ENCODE measurements around the gene MIP. TPM values are rescaled to one million over a fixed set of nuclear protein-coding genes. Genes with fewer than 3 reads are reported as not detected.
"Not testable (repeated sequence)": the region's sequence is repeated elsewhere in the genome, so short reads cannot be mapped to it uniquely, and the experiment has no call there.

Gene MIP
- total RNA-seq, 1 experiment from 2014 or later, result not detected

DNA sequence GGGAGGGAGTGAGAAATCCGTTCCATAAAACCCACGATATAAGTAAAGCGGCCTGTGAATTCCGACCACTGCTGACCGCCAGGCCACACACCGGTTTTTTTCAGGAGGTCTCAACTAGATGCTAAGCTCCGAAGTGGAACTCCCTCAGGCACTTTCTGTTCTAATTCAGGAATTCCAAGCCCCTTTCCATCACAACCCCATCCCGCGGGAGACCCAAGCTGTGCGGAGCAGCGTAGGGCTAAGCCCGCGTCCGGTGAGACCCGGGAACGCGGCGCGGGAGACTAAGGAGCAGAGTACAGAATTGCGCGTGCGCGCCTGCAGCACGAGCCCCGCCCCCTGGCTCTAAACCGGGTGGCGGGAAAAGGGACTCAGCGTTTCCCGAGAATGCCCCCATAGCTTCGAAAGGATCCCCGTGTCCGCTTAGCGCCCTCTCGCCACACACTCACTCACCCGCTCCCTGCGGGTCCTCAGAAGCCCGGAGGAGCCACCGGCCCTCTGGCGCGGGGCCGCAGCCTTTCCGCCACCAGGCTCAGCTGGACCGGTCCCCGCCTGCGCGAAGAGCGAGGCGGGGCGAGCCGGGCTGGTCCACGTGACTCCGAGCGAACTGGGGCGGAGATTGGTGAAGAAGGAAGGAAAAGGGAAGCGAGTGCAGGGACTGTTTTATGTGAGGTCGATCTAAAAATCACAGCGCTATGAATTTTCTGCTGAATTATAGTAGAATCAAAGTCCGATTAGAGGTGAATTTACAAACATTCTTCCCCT, 5.4 kb downstream of the MIP start, which contains the start of gene TIMELESS:
Gene TIMELESS, minus strand, starts transcription at position 567 of the 762 bp plus-strand sequence. CDS start 15,256 bp downstream, outside the sequence.
- Histone ChIP-seq H3K36me3 (ENCODE audit: control insufficient read depth, insufficient read depth, low read length) (no peaks in the 10 kb centered on the region), H3K4me3 (ENCODE audit: low read depth in 2 of 2, low read length in 2 of 2) (peak within 1 kb of the TSS; percentile 72 to 84), H3K27ac (ENCODE audit: low read length) (peak within 1 kb of the TSS; percentile 99), H3K4me1 (ENCODE audit: control insufficient read depth, insufficient read depth, low read length) (0 out of 2 replicates have a peak, but pooled peaks cover 5% of the 10 kb centered on the region), H3K9me3 (ENCODE audit: control insufficient read depth, insufficient read depth, low read depth, low read length) (no peaks in the 10 kb centered on the region), H3K27me3 (ENCODE audit: control insufficient read depth, insufficient read depth, low read length) (no peaks in the 10 kb centered on the region)
- in situ Hi-C loops (cut with HindIII; ENCODE audit: low pct_unique_long_range_greater_than_20kb, low sequenced_read_pairs), result no loop called here
- CTCF ChIA-PET, result interaction anchor here (0.5 to 0.6 kb wide), 2 partner anchors 15 to 92 kb away, joined by 4 to 6 read pairs; no protein-coding TSS in a partner anchor
- DNase-seq (ENCODE audit: low read depth, low spot score) (peak; percentile 81), ATAC-seq (peak; percentile 99)
- POLR2A ChIA-PET, result no interaction called here
- TSS peak; percentile 91 for BruUV-seq (replicated peaks)
- intact Hi-C loops (cut with micrococcal nuclease; ENCODE audit: unreplicated experiment), result no loop called here
- no peak for TF ChIP-seq SIN3A (IDR thresholded peaks at IDR 0.05; ENCODE audit: borderline replicate concordance, insufficient read depth, low read depth, low read length)
- TF ChIP-seq, protein P1, sequence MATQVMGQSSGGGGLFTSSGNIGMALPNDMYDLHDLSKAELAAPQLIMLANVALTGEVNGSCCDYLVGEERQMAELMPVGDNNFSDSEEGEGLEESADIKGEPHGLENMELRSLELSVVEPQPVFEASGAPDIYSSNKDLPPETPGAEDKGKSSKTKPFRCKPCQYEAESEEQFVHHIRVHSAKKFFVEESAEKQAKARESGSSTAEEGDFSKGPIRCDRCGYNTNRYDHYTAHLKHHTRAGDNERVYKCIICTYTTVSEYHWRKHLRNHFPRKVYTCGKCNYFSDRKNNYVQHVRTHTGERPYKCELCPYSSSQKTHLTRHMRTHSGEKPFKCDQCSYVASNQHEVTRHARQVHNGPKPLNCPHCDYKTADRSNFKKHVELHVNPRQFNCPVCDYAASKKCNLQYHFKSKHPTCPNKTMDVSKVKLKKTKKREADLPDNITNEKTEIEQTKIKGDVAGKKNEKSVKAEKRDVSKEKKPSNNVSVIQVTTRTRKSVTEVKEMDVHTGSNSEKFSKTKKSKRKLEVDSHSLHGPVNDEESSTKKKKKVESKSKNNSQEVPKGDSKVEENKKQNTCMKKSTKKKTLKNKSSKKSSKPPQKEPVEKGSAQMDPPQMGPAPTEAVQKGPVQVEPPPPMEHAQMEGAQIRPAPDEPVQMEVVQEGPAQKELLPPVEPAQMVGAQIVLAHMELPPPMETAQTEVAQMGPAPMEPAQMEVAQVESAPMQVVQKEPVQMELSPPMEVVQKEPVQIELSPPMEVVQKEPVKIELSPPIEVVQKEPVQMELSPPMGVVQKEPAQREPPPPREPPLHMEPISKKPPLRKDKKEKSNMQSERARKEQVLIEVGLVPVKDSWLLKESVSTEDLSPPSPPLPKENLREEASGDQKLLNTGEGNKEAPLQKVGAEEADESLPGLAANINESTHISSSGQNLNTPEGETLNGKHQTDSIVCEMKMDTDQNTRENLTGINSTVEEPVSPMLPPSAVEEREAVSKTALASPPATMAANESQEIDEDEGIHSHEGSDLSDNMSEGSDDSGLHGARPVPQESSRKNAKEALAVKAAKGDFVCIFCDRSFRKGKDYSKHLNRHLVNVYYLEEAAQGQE (IDR thresholded peaks at IDR 0.05; ENCODE audit: insufficient read depth in 1 of 2, low read depth in 2 of 2, low read length in 1 of 2), result no peak
- TF ChIP-seq TCF7L2 (IDR thresholded peaks at IDR 0.05; ENCODE audit: low read depth, low read length), result no peak
- peak; percentile 90 for TF ChIP-seq POLR2AphosphoS5 (IDR thresholded peaks at IDR 0.05; ENCODE audit: low read depth, low read length)
- TF ChIP-seq, protein P2, sequence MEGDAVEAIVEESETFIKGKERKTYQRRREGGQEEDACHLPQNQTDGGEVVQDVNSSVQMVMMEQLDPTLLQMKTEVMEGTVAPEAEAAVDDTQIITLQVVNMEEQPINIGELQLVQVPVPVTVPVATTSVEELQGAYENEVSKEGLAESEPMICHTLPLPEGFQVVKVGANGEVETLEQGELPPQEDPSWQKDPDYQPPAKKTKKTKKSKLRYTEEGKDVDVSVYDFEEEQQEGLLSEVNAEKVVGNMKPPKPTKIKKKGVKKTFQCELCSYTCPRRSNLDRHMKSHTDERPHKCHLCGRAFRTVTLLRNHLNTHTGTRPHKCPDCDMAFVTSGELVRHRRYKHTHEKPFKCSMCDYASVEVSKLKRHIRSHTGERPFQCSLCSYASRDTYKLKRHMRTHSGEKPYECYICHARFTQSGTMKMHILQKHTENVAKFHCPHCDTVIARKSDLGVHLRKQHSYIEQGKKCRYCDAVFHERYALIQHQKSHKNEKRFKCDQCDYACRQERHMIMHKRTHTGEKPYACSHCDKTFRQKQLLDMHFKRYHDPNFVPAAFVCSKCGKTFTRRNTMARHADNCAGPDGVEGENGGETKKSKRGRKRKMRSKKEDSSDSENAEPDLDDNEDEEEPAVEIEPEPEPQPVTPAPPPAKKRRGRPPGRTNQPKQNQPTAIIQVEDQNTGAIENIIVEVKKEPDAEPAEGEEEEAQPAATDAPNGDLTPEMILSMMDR (IDR thresholded peaks at IDR 0.05), result no peak

DNA sequence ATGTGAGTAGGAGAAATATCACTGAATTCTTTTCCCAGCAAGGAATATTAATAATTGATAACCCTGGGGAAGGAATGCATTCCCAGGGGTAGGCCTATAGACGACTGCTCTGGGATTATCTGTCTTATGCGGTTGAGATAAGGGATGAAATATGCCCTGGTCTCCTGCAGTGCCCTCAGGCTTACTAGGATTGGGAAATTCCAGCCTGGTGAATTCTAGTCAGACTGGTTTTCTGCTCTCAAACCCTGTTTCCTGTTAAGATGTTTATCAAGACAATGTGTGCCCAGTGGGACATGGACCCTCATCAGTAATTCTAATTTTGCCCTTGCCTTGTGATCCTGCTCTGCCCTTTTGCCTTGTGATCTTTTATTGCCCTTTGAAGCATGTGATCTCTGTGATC, 11.2 kb downstream of the MIP start:
- H3K4me1 ChIP-seq (ENCODE audit: control insufficient read depth, insufficient read depth, low read length); H3K4me3 ChIP-seq (ENCODE audit: low read depth in 2 of 2, low read length in 2 of 2); H3K36me3 ChIP-seq (ENCODE audit: control insufficient read depth, insufficient read depth, low read length); CTCF ChIA-PET; H3K27me3 ChIP-seq (ENCODE audit: control insufficient read depth, insufficient read depth, low read length); in situ Hi-C loops (cut with HindIII; ENCODE audit: low pct_unique_long_range_greater_than_20kb, low sequenced_read_pairs); H3K9me3 ChIP-seq (ENCODE audit: control insufficient read depth, insufficient read depth, low read depth, low read length); H3K27ac ChIP-seq (ENCODE audit: low read length); BruUV-seq (replicated peaks); ATAC-seq; DNase-seq (ENCODE audit: low read depth, low spot score); intact Hi-C loops (cut with micrococcal nuclease; ENCODE audit: unreplicated experiment); POLR2A ChIA-PET: not testable (repeated sequence)
